Liver (tissue), 9 donors: ENCODE data around the gene KCNT1. TPM values are rescaled to one million over a fixed set of nuclear protein-coding genes. Genes with fewer than 3 reads are reported as not detected.

Source experiments
- DNase-seq: peaks from one replicate; pipeline ENCODE4 v3.0.0-alpha.2; 2017; ENCODE audit warnings: low spot score
- H3K27ac ChIP-seq, 2 donors: one replicate each; pipeline ENCODE4 v1.7.0; 2013; ENCODE audit warnings: inconsistent platforms in 2 of 2, low read length in 2 of 2, control low read depth in 1 of 2, low read depth in 1 of 2, mild to moderate bottlenecking in 1 of 2
- H3K27me3 ChIP-seq, 4 donors: one replicate each; pipeline versions ENCODE4 v1.6.1 to v1.7.0; 2013; ENCODE audit warnings: low read length in 3 of 4, inconsistent platforms in 1 of 4, mild to moderate bottlenecking in 1 of 4, moderate library complexity in 1 of 4; ENCODE audit not compliant: control insufficient read depth in 4 of 4, insufficient read depth in 4 of 4
- H3K36me3 ChIP-seq, 4 donors: one replicate each; pipeline versions ENCODE4 v1.6.1 to v1.7.0; 2013; ENCODE audit warnings: low read length in 3 of 4, mild to moderate bottlenecking in 3 of 4, low read depth in 1 of 4, moderate library complexity in 1 of 4; ENCODE audit not compliant: control insufficient read depth in 4 of 4, insufficient read depth in 3 of 4
- H3K4me1 ChIP-seq, 4 donors: one replicate each; pipeline versions ENCODE4 v1.6.1 to v1.7.0; 2013; ENCODE audit warnings: low read length in 3 of 4, mild to moderate bottlenecking in 3 of 4, moderate library complexity in 1 of 4; ENCODE audit not compliant: control insufficient read depth in 4 of 4, insufficient read depth in 4 of 4
- H3K4me3 ChIP-seq, 3 donors: one replicate each; pipeline versions ENCODE4 v1.6.1 to v1.7.0; 2013; ENCODE audit warnings: low read length in 3 of 3, control low read depth in 1 of 3, low read depth in 1 of 3, mild to moderate bottlenecking in 1 of 3
- H3K9ac ChIP-seq, 2 donors: one replicate each; pipeline ENCODE4 v1.7.0; 2013; ENCODE audit warnings: low read length in 2 of 2, mild to moderate bottlenecking in 2 of 2, moderate library complexity in 2 of 2, control low read depth in 1 of 2, low read depth in 1 of 2
- H3K9me3 ChIP-seq, 4 donors: one replicate each; pipeline versions ENCODE4 v1.6.1 to v1.7.0; 2013; ENCODE audit warnings: low read length in 3 of 4; ENCODE audit not compliant: control insufficient read depth in 4 of 4
- EGR1 ChIP-seq, 2 donors: IDR thresholded peaks; 2 replicates each; pipeline ENCODE4 v1.6.1; 2016 to 2018; ENCODE audit warnings: antibody characterized with exemption in 2 of 2, low read depth in 2 of 2
- FOXA2 ChIP-seq: IDR thresholded peaks from 2 replicates; pipeline ENCODE4 v1.6.1; 2016; ENCODE audit warnings: antibody characterized with exemption
- GABPA ChIP-seq, 2 donors: IDR thresholded peaks in 1 of 2; conservative IDR thresholded peaks in 1 of 2; 2 replicates each; pipeline ENCODE4 v1.6.1; 2016; ENCODE audit warnings: antibody characterized with exemption in 2 of 2, mild to moderate bottlenecking in 1 of 2, moderate library complexity in 1 of 2
- HNF4G ChIP-seq: IDR thresholded peaks from 2 replicates; pipeline ENCODE4 v1.6.1; 2016; ENCODE audit warnings: antibody characterized with exemption
- JUND ChIP-seq, 2 donors: IDR thresholded peaks; 2 replicates each; pipeline ENCODE4 v1.6.1; 2016; ENCODE audit warnings: antibody characterized with exemption in 2 of 2
- NR2F2 ChIP-seq: IDR thresholded peaks from 2 replicates; pipeline ENCODE4 v1.6.1; 2016; ENCODE audit warnings: antibody characterized with exemption
- RAD21 ChIP-seq, 2 donors: IDR thresholded peaks; 2 replicates each; pipeline ENCODE4 v1.6.1; 2016; ENCODE audit warnings: antibody characterized with exemption in 2 of 2, mild to moderate bottlenecking in 2 of 2
- REST ChIP-seq: IDR thresholded peaks from 2 replicates; pipeline ENCODE4 v1.6.1; 2016; ENCODE audit warnings: antibody characterized with exemption, mild to moderate bottlenecking
- RXRA ChIP-seq, 2 donors: IDR thresholded peaks; 2 replicates each; pipeline ENCODE4 v1.6.1; 2017 to 2018; ENCODE audit warnings: antibody characterized with exemption in 2 of 2, mild to moderate bottlenecking in 1 of 2
- TAF1 ChIP-seq: conservative IDR thresholded peaks from 2 replicates; pipeline ENCODE4 v1.6.1; 2016; ENCODE audit warnings: antibody characterized with exemption, mild to moderate bottlenecking
- YY1 ChIP-seq: IDR thresholded peaks from 2 replicates; pipeline ENCODE4 v1.6.1; 2016; ENCODE audit warnings: antibody characterized with exemption, mild to moderate bottlenecking
- WGBS: extraction: QIAGEN DNeasy Blood & Tissue Kit; methylation state at CpG from one replicate; pipeline ENCODE4 v1.1.7; 2013; 5-methylcytosine and 5-hydroxymethylcytosine counted together
- polyA plus RNA-seq, 2 donors: library from polyadenylated mRNA; stranded (reverse) in 1 of 2; unstranded in 1 of 2; fragments of 200-250 nt in 1 of 2; fragments of >200 nt in 1 of 2; fragmentation: Nextera tagmentation in 1 of 2; extraction: Ambion mirVana in 1 of 2; gene quantifications; one replicate each; pipeline versions ENCODE4 v1.2.1 to v1.2.3, GENCODE V29; 2013 to 2015
- total RNA-seq, 2 donors: library from RNA; depleted of rRNA; stranded (reverse); fragments of >200 nt; gene quantifications; one replicate each; pipeline ENCODE4 v1.2.3, GENCODE V29; 2014
- TF ChIP-seq, protein P1 (sequence below): IDR thresholded peaks from 2 replicates; pipeline ENCODE4 v1.6.1; 2016; ENCODE audit warnings: antibody characterized with exemption
- TF ChIP-seq, protein P2 (sequence below): IDR thresholded peaks from 2 replicates; pipeline ENCODE4 v1.6.1; 2016; ENCODE audit warnings: antibody characterized with exemption
- donor health status: healthy.
- donor health status: healthy.
- donor health status: healthy.
- donor health status: healthy.
- donor health status: healthy.

The KCNT1 gene
- total and polyA plus RNA-seq, 4 donors: 0.08 TPM; not detected in 2

- Histone ChIP-seq H3K27ac (no peak overlapping the region), H3K4me3 (no peak overlapping the region), H3K4me1 (no peaks in the 10 kb centered on the region), H3K9ac (no peak overlapping the region), H3K9me3 (no peaks in the 10 kb centered on the region), H3K36me3 (no peaks in the 10 kb centered on the region), H3K27me3 (no peaks in the 10 kb centered on the region)
- no peak for DNase-seq
- 84% methylated on average over 25 of the region's 25 CpGs for WGBS
- TF ChIP-seq TAF1: no peak
- no peak for TF ChIP-seq RXRA (IDR thresholded peaks at IDR 0.05)
- TF ChIP-seq, protein P1, sequence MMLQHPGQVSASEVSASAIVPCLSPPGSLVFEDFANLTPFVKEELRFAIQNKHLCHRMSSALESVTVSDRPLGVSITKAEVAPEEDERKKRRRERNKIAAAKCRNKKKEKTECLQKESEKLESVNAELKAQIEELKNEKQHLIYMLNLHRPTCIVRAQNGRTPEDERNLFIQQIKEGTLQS: no peak
- no peak for TF ChIP-seq RAD21 (IDR thresholded peaks at IDR 0.05)
- TF ChIP-seq REST: no peak
- no peak for TF ChIP-seq FOXA2
- no peak for TF ChIP-seq JUND (IDR thresholded peaks at IDR 0.05)
- TF ChIP-seq EGR1 (IDR thresholded peaks at IDR 0.05; ENCODE audit: low read depth in 2 of 2): no peak
Observed at GRCh38 chr9:135776893-135777622, 75.1 kb downstream of the KCNT1 start.

DNA sequence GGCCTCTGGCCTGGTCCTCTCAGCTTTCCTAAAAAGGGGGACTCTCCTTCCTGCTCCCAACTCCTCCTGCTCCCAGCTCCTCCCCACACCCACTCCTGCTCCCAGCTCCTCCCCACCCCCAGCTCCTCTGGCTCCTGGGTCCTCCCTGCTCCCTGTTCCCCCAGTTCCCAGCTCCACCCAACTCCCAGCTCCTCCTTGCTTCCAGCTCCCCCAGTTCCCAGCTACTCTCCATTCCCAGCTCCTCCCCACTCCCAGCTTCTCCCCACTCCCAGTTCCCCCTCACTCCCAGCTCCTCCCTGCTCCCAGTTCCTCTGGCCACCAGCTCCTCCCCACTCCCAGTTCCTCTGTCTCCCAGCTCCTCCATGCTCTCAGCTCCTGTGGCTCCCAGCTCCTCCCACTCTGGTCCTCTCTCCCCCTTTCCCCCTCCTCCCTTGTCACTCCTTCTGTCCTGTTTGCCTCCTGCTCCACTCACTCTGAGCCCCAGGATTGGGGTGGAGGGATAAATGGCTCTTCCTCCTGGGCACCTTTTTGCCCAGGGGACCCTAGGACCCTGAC is 75.7 kb downstream of the KCNT1 start:
- DNase-seq: no peak
- Histone ChIP-seq H3K36me3 (no peaks in the 10 kb centered on the region), H3K27ac (no peak overlapping the region)

More for the DNA sequence above, 75.7 kb downstream of the KCNT1 start:
- no peak overlapping the region for H3K4me3 ChIP-seq
- no peaks in the 10 kb centered on the region for H3K9me3 ChIP-seq
- no peaks in the 10 kb centered on the region for H3K4me1 ChIP-seq
- H3K9ac ChIP-seq: no peak overlapping the region
- TF ChIP-seq GABPA (IDR thresholded peaks at IDR 0.05 in 1 of 2, conservative IDR thresholded peaks at IDR 0.05 in 1 of 2) (no peak), REST (no peak), NR2F2 (no peak), YY1 (no peak), HNF4G (no peak)
- TF ChIP-seq, protein P1: no peak
- TF ChIP-seq, protein P2, sequence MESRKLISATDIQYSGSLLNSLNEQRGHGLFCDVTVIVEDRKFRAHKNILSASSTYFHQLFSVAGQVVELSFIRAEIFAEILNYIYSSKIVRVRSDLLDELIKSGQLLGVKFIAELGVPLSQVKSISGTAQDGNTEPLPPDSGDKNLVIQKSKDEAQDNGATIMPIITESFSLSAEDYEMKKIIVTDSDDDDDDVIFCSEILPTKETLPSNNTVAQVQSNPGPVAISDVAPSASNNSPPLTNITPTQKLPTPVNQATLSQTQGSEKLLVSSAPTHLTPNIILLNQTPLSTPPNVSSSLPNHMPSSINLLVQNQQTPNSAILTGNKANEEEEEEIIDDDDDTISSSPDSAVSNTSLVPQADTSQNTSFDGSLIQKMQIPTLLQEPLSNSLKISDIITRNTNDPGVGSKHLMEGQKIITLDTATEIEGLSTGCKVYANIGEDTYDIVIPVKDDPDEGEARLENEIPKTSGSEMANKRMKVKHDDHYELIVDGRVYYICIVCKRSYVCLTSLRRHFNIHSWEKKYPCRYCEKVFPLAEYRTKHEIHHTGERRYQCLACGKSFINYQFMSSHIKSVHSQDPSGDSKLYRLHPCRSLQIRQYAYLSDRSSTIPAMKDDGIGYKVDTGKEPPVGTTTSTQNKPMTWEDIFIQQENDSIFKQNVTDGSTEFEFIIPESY: no peak
- H3K27me3 ChIP-seq: no peaks in the 10 kb centered on the region
